GM10266 (cell line): ENCODE data around the gene PPTC7.
"Not testable (repeated sequence)": the region's sequence is repeated elsewhere in the genome, so short reads cannot be mapped to it uniquely, and the experiment has no call there.

Source experiments
- DNase-seq: peaks from one replicate; pipeline ENCODE4 v3.0.0; 2012; ENCODE audit errors: extremely low spot score
- CTCF ChIP-seq: IDR thresholded peaks from 2 replicates; pipeline ENCODE4 v1.5.1; 2012; ENCODE audit warnings: mild to moderate bottlenecking, low read depth; ENCODE audit not compliant: control insufficient read depth, insufficient read depth; ENCODE audit errors: missing control alignments

PPTC7 gene

GRCh38 chr12:110575326-110575725 is 7.8 kb downstream of the PPTC7 start:
- TF ChIP-seq CTCF, result no peak
- no peak for DNase-seq

- DNase-seq, result not testable (repeated sequence)
Measured at GRCh38 chr12:110574717-110575230, 8.3 kb downstream of the PPTC7 start.

GRCh38 chr12:110574044-110574443 is 9.1 kb downstream of the PPTC7 start:
- no peak for DNase-seq
- no peak for TF ChIP-seq CTCF

GRCh38 chr12:110570798-110571197 is 12.3 kb downstream of the PPTC7 start:
- DNase-seq, result not testable (repeated sequence)

- DNase-seq, result not testable (repeated sequence)
Measured at GRCh38 chr12:110569838-110570237, 13.3 kb downstream of the PPTC7 start.

- TF ChIP-seq CTCF, result no peak
- DNase-seq, result no peak
Measured at GRCh38 chr12:110568752-110569151, 14.4 kb downstream of the PPTC7 start.

- TF ChIP-seq CTCF, result no peak
- DNase-seq, result no peak
Measured at GRCh38 chr12:110566993-110567392, 16.1 kb downstream of the PPTC7 start.

GRCh38 chr12:110565894-110566871 is 16.9 kb downstream of the PPTC7 start:
- TF ChIP-seq CTCF, result no peak
- no peak for DNase-seq
